Activated CD4-positive, CD25-positive, alpha-beta regulatory T cell treated with anti-CD3 and anti-CD28 coated beads, Interleukin-2, amount 50 U/mL, for 16 hours (primary cell): ENCODE data around the gene PERM1.
"Not testable (repeated sequence)": the region's sequence is repeated elsewhere in the genome, so short reads cannot be mapped to it uniquely, and the experiment has no call there.

Experiments used
- DNase-seq: peaks from one replicate; pipeline ENCODE4 v3.0.0-alpha.2; 2020; ENCODE audit warnings: low read depth, low spot score

PERM1 gene

DNA sequence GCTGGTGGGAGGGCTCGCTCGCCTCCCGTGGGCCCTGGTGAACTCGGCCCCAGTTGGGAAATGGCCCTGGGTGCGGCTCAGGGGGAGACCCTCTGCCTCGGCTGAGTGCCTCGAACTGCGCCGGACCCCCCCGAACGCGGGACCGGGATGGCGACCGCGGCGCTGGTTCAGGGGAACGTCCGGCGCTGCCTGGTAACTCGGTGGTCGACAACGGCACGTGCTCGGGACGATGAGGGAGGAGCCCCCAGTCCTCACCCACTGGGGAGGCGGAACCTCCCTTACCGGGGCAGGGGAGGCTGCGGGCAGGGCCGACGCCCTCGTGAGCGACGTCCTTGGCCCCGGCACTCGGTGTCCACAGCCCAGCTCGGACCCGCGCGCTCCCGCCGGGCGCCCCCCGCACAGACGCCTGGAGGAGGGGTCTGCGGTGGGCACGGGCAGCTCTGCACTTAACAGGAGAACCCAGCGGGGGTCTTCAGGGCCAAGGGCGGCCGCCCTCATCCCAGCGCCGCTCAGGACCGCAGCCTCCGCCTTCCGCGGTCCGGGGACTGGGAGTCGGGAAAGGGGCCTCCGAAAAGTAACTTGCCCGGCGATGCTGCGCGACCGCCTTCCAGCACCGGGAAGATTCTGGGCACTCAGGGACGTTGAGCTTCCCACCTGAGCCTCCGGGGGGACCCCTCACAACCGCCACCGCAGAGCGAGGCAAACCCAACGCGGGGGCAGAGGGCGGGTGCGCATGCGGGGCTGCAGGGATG, 16.3 kb upstream of the PERM1 start:
- DNase-seq = no peak

DNA sequence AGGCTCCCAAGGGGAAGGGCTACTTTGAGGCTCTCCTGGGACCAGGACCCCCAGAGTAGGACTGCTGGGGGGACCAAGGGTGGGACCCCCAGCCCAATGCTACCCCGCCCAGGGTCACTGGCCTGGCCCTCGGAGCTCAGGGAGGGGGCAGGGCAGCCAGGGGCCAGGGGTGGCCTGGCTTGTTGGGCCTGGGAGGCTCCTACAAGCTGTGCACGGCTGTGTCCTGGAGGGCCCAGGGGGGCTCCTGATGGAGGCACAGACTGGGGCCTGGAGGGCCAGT, 15.8 kb upstream of the PERM1 start:
- DNase-seq = no peak

DNA sequence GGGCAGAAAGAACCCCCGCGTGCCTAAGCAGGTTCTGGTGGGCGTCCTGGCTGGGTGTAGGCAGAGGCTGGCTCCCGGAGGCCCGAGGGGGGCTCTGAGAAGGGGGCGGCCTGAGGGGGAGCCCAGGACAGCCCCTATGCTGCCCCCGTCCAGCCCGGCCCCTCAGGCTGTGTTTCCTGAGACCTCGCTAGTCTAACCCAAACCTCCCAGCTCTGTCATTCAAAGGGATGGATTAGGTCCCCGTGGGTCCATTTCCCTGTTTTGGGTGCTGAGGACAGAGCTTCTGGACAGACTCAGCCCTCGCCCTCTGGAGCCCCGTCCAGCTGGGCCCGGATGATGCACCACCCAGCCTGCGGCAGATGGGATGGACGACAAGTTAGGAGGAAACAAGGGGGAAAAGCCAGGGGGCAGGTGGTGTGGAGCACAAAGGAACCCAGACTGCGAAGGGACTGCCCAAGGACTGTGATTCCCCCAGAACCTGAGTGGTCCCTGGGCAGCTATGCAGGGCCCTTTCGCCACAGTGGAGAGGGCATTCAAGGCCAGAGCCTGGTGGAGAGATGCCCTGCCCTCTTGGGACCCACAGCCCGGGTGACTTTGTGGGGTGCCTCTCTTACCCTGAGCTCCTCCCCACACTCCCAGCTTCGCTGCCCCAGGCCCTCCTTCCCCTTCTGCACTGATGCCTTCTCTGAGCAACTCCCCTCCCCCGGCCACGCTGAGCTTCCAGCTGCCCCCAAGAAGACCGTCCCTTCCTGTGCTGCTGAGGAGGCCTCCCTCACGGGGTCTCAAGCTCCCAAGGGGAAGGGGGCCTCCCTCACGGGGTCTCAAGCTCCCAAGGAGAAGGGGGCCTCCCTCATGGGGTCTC, 15.2 kb upstream of the PERM1 start:
- no peak for DNase-seq

- DNase-seq = no peak
Observed at GRCh38 chr1:995665-996633, 14.1 kb upstream of the PERM1 start.

- DNase-seq = not testable (repeated sequence)
Observed at GRCh38 chr1:994546-994945, 12.7 kb upstream of the PERM1 start.

GRCh38 chr1:993379-993995, 11.6 kb upstream of the PERM1 start:
- DNase-seq = no peak

DNA sequence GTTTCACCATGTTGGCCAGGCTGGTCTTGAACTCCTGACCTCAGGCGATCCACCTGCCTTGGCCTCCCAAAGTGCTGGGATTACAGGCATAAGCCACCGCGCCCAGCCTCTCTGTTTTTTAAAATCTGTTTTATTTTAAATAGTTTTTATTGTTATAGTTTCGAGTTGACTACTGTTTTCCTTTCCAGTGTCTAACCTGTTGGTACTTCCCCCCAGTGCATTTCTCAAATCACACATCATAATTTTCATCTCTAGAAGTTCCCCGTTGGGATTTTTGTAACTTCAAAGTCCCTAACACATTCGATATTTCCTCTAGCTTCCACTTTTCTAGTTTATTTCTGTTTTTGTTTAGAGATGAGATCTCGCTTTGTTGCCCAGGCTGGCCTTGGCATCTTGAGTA, 10.5 kb upstream of the PERM1 start:
- DNase-seq = no peak

- DNase-seq = no peak
Observed at GRCh38 chr1:991895-992294, 10.0 kb upstream of the PERM1 start.

DNA sequence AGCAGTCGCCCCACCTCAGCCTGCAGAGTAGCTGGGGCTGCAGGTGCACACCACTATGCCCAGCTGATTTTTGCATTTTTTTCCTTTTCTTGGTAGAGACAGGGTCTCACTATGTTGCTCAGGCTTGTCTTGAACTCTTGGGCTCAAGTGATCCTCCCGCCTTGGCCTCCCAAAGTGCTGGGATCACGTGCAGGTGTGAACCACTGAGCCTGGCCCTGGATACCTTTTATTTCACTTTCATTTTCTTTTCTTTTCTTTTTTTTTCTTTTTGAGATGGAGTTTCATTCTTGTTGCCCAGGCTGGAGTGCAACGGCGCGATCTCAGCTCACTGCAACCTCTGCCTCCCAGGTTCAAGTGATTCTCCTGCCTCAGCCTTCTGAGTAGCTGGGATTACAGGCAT, 9.4 kb upstream of the PERM1 start:
- DNase-seq = not testable (repeated sequence)

DNA sequence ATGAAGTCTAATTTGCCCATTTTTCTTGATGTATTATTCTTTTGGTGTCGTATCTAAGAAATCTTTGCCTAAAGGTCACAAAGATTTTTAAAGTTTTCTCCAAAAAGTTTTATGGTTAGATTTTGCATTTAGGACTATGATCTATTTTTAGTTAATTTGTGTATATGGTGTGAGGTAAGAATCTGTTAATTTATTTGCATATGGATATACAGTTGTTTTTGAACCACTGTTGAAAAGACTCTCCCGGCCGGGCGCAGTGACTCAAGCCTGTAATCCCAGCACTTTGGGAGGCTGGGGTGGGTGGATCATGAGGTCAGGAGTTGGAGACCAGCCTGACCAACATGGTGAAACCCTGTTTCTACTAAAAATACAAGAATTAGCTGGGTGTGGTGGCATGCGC, 6.2 kb upstream of the PERM1 start:
- not testable (repeated sequence) for DNase-seq

GRCh38 chr1:985126-985525, 3.2 kb upstream of the PERM1 start:
- DNase-seq = no peak

GRCh38 chr1:984476-984814, 2.6 kb upstream of the PERM1 start:
- no peak for DNase-seq

DNA sequence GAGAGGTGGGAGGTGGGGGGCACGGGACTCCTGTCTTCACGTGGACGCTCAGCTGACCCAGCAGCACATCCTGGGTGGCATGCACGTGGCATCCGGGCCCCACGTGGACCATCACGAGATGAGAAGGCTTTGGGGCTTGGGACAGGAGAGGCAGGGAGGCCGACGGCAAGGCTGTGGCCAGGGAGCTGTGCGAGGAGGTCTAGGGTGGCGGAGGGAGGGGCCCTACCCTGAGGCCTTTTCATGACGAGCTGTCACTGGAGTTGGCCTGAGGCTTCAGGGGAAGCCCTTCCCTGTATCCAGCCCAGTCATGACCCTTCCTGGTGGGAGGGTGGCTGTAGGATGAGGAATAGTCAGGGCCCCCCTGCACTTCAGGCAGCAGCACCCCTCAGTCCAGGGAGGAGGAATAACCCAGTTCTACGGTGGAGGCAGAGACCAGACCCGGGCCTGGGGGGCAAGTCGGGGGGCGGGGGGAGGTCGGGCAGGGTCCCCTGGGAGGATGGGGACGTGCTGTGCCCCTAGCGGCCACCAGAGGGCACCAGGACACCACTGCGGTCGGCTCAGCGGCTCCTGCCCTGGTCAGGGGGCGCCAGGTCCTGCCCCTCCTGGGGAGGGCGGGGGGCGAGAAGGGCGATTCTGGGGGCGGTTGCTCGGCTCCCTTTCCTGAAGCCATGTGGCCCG, 2.0 kb upstream of the PERM1 start:
- DNase-seq = no peak

- DNase-seq = no peak
Observed at GRCh38 chr1:982765-983436, 1.0 kb upstream of the PERM1 start.

- no peak for DNase-seq
Observed at GRCh38 chr1:981491-981954, 370 bp downstream of the PERM1 start.

DNA sequence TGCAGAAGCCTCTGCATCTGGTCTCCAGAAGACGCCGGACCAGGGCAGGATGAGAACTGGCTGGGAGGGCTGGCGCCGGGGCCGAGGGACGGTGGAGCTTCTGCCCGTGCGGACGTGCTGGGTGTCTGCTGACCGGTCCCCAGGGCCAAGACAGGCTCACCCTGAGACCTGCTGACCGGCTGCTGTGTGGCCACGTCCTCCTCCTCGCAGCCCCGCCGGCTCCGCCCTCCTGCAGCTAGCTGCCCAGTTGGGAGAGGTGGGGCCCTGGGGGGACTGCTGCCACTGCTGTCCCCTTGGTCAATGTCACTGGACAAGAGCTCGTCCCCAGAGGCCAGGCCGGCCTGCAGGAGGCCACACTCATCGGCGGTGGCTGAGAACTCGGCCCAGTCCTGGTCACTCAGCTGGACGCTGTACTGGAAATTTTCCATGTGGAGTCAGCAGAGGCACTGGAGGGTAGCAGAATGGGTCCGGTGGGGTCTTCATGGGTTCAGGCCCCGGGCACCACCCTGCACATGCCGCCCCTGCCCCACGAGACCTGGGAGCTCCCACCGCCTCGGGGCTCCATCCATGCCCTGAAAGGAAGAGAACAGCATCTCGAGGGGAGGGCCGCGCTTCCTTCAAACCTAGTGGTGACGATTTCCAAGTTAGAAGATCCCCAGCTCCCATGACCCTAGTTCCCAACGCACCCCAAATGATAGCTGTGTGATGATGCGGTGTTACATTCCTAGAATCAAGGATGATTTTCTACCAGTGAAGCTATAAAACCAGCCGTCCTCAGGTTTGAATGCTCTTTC, 1.1 kb downstream of the PERM1 start:
- DNase-seq = no peak

DNA sequence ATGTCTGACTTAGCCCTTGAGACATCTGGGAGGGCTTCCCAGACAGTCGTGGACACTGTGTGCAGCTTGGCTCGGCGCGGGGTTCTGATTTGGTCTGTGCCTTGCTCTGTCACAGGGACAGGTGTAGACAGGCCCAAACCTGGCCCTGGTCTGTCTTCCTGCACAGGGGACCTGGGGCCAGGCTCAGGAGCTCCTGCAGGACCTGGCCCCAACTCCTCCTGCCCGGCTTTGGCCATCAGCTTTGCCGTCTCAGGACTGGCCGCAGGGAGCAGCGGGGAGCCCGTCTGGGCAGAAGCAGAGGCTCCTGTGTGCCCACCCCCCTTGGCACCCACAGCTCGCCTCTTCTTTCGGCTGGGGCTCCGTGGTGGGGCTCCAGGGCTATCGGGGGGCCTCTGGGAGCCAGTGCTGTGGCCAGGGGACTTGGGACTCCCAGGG, 1.7 kb downstream of the PERM1 start:
- DNase-seq = no peak

GRCh38 chr1:979744-980072, 2.2 kb downstream of the PERM1 start:
- DNase-seq = no peak

- no peak for DNase-seq
Observed at GRCh38 chr1:978835-979743, 2.8 kb downstream of the PERM1 start.
